GM21737 (cell line): ENCODE measurements around the gene RGS3.
"Not testable (repeated sequence)": the region's sequence is repeated elsewhere in the genome, so short reads cannot be mapped to it uniquely, and the experiment has no call there.

Source experiments
- ATAC-seq: cut with Tn5 transposase; IDR thresholded peaks from one replicate; pipeline ENCODE4 v1.9.1; 2021; ENCODE audit warnings: mild to moderate bottlenecking, moderate library complexity; ENCODE audit not compliant: unreplicated experiment

The RGS3 gene

GRCh38 chr9:113486327-113486726 is 22.8 kb downstream of the RGS3 start:
- no peak for ATAC-seq

GRCh38 chr9:113488071-113488470 is 24.5 kb downstream of the RGS3 start:
- ATAC-seq: no peak

- no peak for ATAC-seq
These were observed 25.0 kb downstream of the RGS3 start for GRCh38 chr9:113488490-113488889.

GRCh38 chr9:113491147-113491546 is 27.6 kb downstream of the RGS3 start:
- not testable (repeated sequence) for ATAC-seq

- ATAC-seq: no peak
These were observed 29.0 kb downstream of the RGS3 start for GRCh38 chr9:113492343-113493202.

GRCh38 chr9:113493203-113493520 is 29.6 kb downstream of the RGS3 start:
- no peak for ATAC-seq

GRCh38 chr9:113495526-113495925 is 32.0 kb downstream of the RGS3 start:
- ATAC-seq: no peak

- no peak for ATAC-seq
These were observed 33.5 kb downstream of the RGS3 start for GRCh38 chr9:113497051-113497450.

GRCh38 chr9:113499153-113499875 is 35.8 kb downstream of the RGS3 start:
- ATAC-seq: no peak

- ATAC-seq: no peak
These were observed 36.5 kb downstream of the RGS3 start for GRCh38 chr9:113499876-113500497.

GRCh38 chr9:113501129-113501686 is 37.7 kb downstream of the RGS3 start:
- no peak for ATAC-seq

GRCh38 chr9:113501852-113502251 is 38.3 kb downstream of the RGS3 start:
- ATAC-seq: no peak

- ATAC-seq: no peak
These were observed 39.0 kb downstream of the RGS3 start for GRCh38 chr9:113502427-113503034.

GRCh38 chr9:113503131-113503541 is 39.6 kb downstream of the RGS3 start:
- ATAC-seq: no peak

- no peak for ATAC-seq
These were observed 40.2 kb downstream of the RGS3 start for GRCh38 chr9:113503613-113504211.

GRCh38 chr9:113504725-113505590 is 41.4 kb downstream of the RGS3 start:
- no peak for ATAC-seq

- no peak for ATAC-seq
These were observed 42.6 kb downstream of the RGS3 start for GRCh38 chr9:113506090-113506589.

- no peak for ATAC-seq
These were observed 43.7 kb downstream of the RGS3 start for GRCh38 chr9:113507256-113507655.

- ATAC-seq: no peak
These were observed 44.7 kb downstream of the RGS3 start for GRCh38 chr9:113508111-113508749.
